Endothelial cell of umbilical vein (primary cell): Measurements from ENCODE around the gene ENTPD6. TPM values are rescaled to one million over a fixed set of nuclear protein-coding genes. Genes with fewer than 3 reads are reported as not detected.

Experiments
- BruUV-seq: library from RNA; stranded (reverse); fragments of 400-500 nt; replicated peaks from 2 replicates; lab custom pipeline; 2021; lab: Mats Ljungman, UMichigan
- CTCF ChIA-PET: fragments of 300-600, 350-600 bp; sonication (Branson Sonifier 250); formaldehyde crosslinking; loops from one replicate; lab custom pipeline; 2021; ENCODE audit warnings: antibody characterized with exemption, inconsistent platforms; lab: Charles Lee
- POLR2A ChIA-PET: fragments of 300-600, 350-600 bp; sonication (Branson Sonifier 250); formaldehyde crosslinking; loops from one replicate; lab custom pipeline; 2021; ENCODE audit warnings: antibody characterized with exemption, inconsistent platforms; lab: Charles Lee
- DNase-seq: peaks from one replicate; pipeline ENCODE4 v3.0.0-alpha.2; 2011; ENCODE audit warnings: low read depth, low spot score
- FAIRE-seq: peaks from 2 replicates; lab custom pipeline; 2011; peaks lifted over from hg19 to GRCh38; lab: Jason Lieb, UNC
- H2AFZ ChIP-seq: 2 replicates; pipeline ENCODE4 v1.6.0; 2012; ENCODE audit warnings: low read depth, low read length, control low read depth, inconsistent platforms
- H3K27ac ChIP-seq: 2 replicates; pipeline ENCODE4 v1.5.1; 2011; ENCODE audit warnings: low read depth, mild to moderate bottlenecking, control low read depth, low read length, moderate library complexity; ENCODE audit not compliant: insufficient read depth
- H3K27me3 ChIP-seq, 2 experiments: 2 replicates each; pipeline versions ENCODE4 v1.6.0 to v1.6.1; 2011; ENCODE audit warnings: low read length in 2 of 2, mixed read lengths in 1 of 2; ENCODE audit not compliant: control insufficient read depth in 2 of 2, insufficient read depth in 2 of 2
- H3K36me3 ChIP-seq, 2 experiments: 2 replicates in 1 of 2; 3 replicates in 1 of 2; pipeline ENCODE4 v1.5.1; 2011; ENCODE audit warnings: low read length in 2 of 2, mild to moderate bottlenecking in 1 of 2, moderate library complexity in 1 of 2; ENCODE audit not compliant: control insufficient read depth in 2 of 2, insufficient read depth in 2 of 2; ENCODE audit errors: extremely low read depth in 1 of 2
- H3K4me1 ChIP-seq: 3 replicates; pipeline ENCODE4 v1.5.1; 2011; ENCODE audit warnings: mild to moderate bottlenecking, low read length; ENCODE audit not compliant: control insufficient read depth, insufficient read depth; ENCODE audit errors: extremely low read depth
- H3K4me2 ChIP-seq: 2 replicates; pipeline ENCODE4 v1.6.1; 2011; ENCODE audit warnings: low read length, control low read depth, mixed read lengths; ENCODE audit not compliant: insufficient read depth
- H3K4me3 ChIP-seq, 3 experiments: fragments of 200-600 bp in 1 of 3; sonication (generic), shearing (Covaris generic) in 1 of 3; replicated peaks in 1 of 3; 2 replicates each; pipeline ENCODE4 v1.5.1; 2011 to 2016; ENCODE audit warnings: control low read depth in 3 of 3, low read length in 3 of 3, mild to moderate bottlenecking in 2 of 3, inconsistent platforms in 1 of 3, low read depth in 1 of 3, moderate library complexity in 1 of 3; ENCODE audit not compliant: insufficient read depth in 1 of 3
- H3K79me2 ChIP-seq: 2 replicates; pipeline ENCODE4 v1.6.0; 2012; ENCODE audit warnings: low read length, inconsistent platforms; ENCODE audit not compliant: control insufficient read depth, insufficient read depth
- H3K9ac ChIP-seq: replicated peaks from 2 replicates; pipeline ENCODE3; 2011; ENCODE audit warnings: low read length, control low read depth; ENCODE audit not compliant: insufficient read depth; ENCODE audit errors: extremely low read depth
- H3K9me1 ChIP-seq: replicated peaks from 3 replicates; pipeline ENCODE4 v1.6.0; 2011; ENCODE audit warnings: mild to moderate bottlenecking, low read length; ENCODE audit not compliant: control insufficient read depth, insufficient read depth; ENCODE audit errors: extremely low read depth
- H3K9me3 ChIP-seq: replicated peaks from 2 replicates; pipeline ENCODE4 v1.5.1; 2012; ENCODE audit warnings: low read length, inconsistent platforms; ENCODE audit not compliant: control insufficient read depth, insufficient read depth
- H4K20me1 ChIP-seq: replicated peaks from 2 replicates; pipeline ENCODE3; 2011; ENCODE audit warnings: mild to moderate bottlenecking, low read length; ENCODE audit not compliant: control insufficient read depth, insufficient read depth; ENCODE audit errors: extremely low read depth
- CTCF ChIP-seq, 2 donors: IDR thresholded peaks; 1 replicate in 1 of 2; 2 replicates in 1 of 2; pipeline ENCODE4 v1.5.1; 2011; ENCODE audit warnings: low read length in 2 of 2, mild to moderate bottlenecking in 2 of 2, moderate library complexity in 2 of 2, control low read depth in 1 of 2, inconsistent platforms in 1 of 2, low read depth in 1 of 2; ENCODE audit not compliant: insufficient read depth in 1 of 2; ENCODE audit errors: extremely low read depth in 1 of 2
- EZH2 ChIP-seq: IDR thresholded peaks from 2 replicates; pipeline ENCODE4 v1.6.1; 2012; ENCODE audit warnings: borderline replicate concordance, low read depth, mild to moderate bottlenecking, moderate library complexity, low read length, inconsistent platforms; ENCODE audit not compliant: severe bottlenecking
- FOS ChIP-seq: IDR thresholded peaks from 2 replicates; pipeline ENCODE4 v1.6.1; 2011; ENCODE audit warnings: mild to moderate bottlenecking, low read length, moderate library complexity, borderline replicate concordance; ENCODE audit not compliant: insufficient read depth
- GATA2 ChIP-seq: IDR thresholded peaks from 2 replicates; pipeline ENCODE4 v1.7.0; 2011; ENCODE audit warnings: low read depth, mild to moderate bottlenecking, moderate library complexity, mixed read lengths, low read length; ENCODE audit not compliant: insufficient read length, insufficient read depth
- JUN ChIP-seq: IDR thresholded peaks from 2 replicates; pipeline ENCODE4 v1.6.1; 2011; ENCODE audit warnings: borderline replicate concordance, low read depth; ENCODE audit not compliant: insufficient read length, insufficient read depth
- MAX ChIP-seq: IDR thresholded peaks from 2 replicates; pipeline ENCODE4 v1.6.1; 2011; ENCODE audit not compliant: insufficient read depth, insufficient read length
- MYC ChIP-seq: IDR thresholded peaks from one replicate; pipeline ENCODE4 v1.6.1; 2011; ENCODE audit warnings: mild to moderate bottlenecking, low read depth, low read length
- POLR2A ChIP-seq: IDR thresholded peaks from 2 replicates; pipeline ENCODE4 v1.6.1; 2012; ENCODE audit warnings: low read depth, mild to moderate bottlenecking, control low read depth, low read length
- POLR2AphosphoS5 ChIP-seq: IDR thresholded peaks from 2 replicates; pipeline ENCODE4 v1.6.1; 2012; ENCODE audit warnings: low read depth, mild to moderate bottlenecking, control low read depth, low read length, moderate library complexity; ENCODE audit not compliant: insufficient read depth
- dilution Hi-C: fragments of 300-500 bp; cut with MboI; formaldehyde crosslinking; loops from one replicate; pipeline ENCODE4 v1.15.0; 2019; ENCODE audit warnings: low sequenced_read_pairs; ENCODE audit not compliant: extremely low pct_ligation_motif_present
- intact Hi-C: fragments of 100-400 bp; cut with micrococcal nuclease; formaldehyde crosslinking; loops from one replicate; pipeline ENCODE4 v1.10.0; 2022
- polyA plus RNA-seq, 4 experiments: library from polyadenylated mRNA; depleted of rRNA in 3 of 4; stranded (reverse) in 3 of 4; unstranded in 1 of 4; fragments of >200 nt; gene quantifications; 2 replicates each; pipeline versions ENCODE4 v1.2.1 to v1.2.3, GENCODE V29; 2011 to 2012; ENCODE audit warnings: missing spikeins in 1 of 4
- total RNA-seq: library from RNA; stranded (reverse); gene quantifications from 2 replicates; pipeline ENCODE4 v1.2.3, GENCODE V29; 2021

ENTPD6 gene
- total and polyA plus RNA-seq, 2 donors (not counting 3 experiments of a cell fraction or from before 2014, with no cell fraction given), result 51.2 to 86.3 TPM

GRCh38 chr20:25251019-25251418, 55.5 kb downstream of the ENTPD6 start:
- CTCF ChIA-PET, result interaction anchor here (1.0 to 1.1 kb wide), 2 partner anchors 8 to 18 kb away, joined by 3 read pairs; no protein-coding TSS in a partner anchor
- no peak overlapping the region for H3K9ac ChIP-seq

More at GRCh38 chr20:25251019-25251418, 55.5 kb downstream of the ENTPD6 start:
- H3K4me2 ChIP-seq, result no peak overlapping the region
- no peaks in the 10 kb centered on the region for H3K27me3 ChIP-seq
- H2AFZ ChIP-seq, result no peak overlapping the region
- H4K20me1 ChIP-seq, result no peaks in the 10 kb centered on the region
- POLR2A ChIA-PET, result no interaction called here
- peaks cover 0 to 3% of the 10 kb centered on the region in 2 experiments for H3K36me3 ChIP-seq
- H3K79me2 ChIP-seq, result peaks cover 66% of the 10 kb centered on the region
- DNase-seq (no peak), FAIRE-seq (no peak)
- H3K4me3 ChIP-seq, result no peak overlapping the region
- H3K4me1 ChIP-seq, result peaks cover 11% of the 10 kb centered on the region
- no peak overlapping the region for H3K27ac ChIP-seq
- intact Hi-C loops, result no loop called here
- TF ChIP-seq POLR2A, result no peak
- TF ChIP-seq CTCF (IDR thresholded peaks at IDR 0.05; ENCODE audit: extremely low read depth in 1 of 2, insufficient read depth in 1 of 2, low read depth in 1 of 2, low read length in 2 of 2), result no peak
- TF ChIP-seq GATA2, result no peak
- TF ChIP-seq MAX, result no peak
- no peak for TF ChIP-seq JUN
- no peak for TF ChIP-seq FOS
- no peak for TF ChIP-seq POLR2AphosphoS5
- TF ChIP-seq MYC, result no peak
- TF ChIP-seq EZH2, result no peak
- no peaks in the 10 kb centered on the region for H3K9me3 ChIP-seq
- dilution Hi-C loops, result no loop called here
- BruUV-seq, result no TSS peak
- H3K9me1 ChIP-seq, result no peaks in the 10 kb centered on the region
